ENCODE results near the gene DAD1. TPM values are rescaled to one million over a fixed set of nuclear protein-coding genes. Genes with fewer than 3 reads are reported as not detected.

The DAD1 gene
- total RNA-seq, 1 experiment from 2014 or later, result 162 TPM

- ChIA-PET RAD21 (ENCODE audit: low non-redundant PET in 1 of 2, low total read pairs in 2 of 2, uncharacterized antibody in 2 of 2, unreplicated experiment in 2 of 2) (no interaction called here), CTCF (no interaction called here), POLR2A (no interaction called here)
- Histone ChIP-seq H2AFZ (ENCODE audit: low read depth, low read length, poor library complexity, severe bottlenecking) (no peak overlapping the region), H3K9me3 (ENCODE audit: control insufficient read depth in 1 of 2, insufficient read depth in 1 of 2, low read depth in 1 of 2, low read length in 2 of 2) (no peaks in the 10 kb centered on the region), H3K79me2 (ENCODE audit: insufficient read depth, low read length) (no peaks in the 10 kb centered on the region), H3K27me3 (ENCODE audit: insufficient read depth, low read length) (peaks cover 10% of the 10 kb centered on the region; the same call in 1 of the 2 replicates), H3K4me2 (ENCODE audit: low read length) (no peak overlapping the region), H3K9ac (ENCODE audit: low read length) (no peak overlapping the region), H3K36me3 (ENCODE audit: control insufficient read depth in 1 of 2, insufficient read depth in 2 of 2, low read length in 2 of 2) (no peaks in the 10 kb centered on the region), H3K4me1 (ENCODE audit: control insufficient read depth in 1 of 2, insufficient read depth in 2 of 2, low read length in 2 of 2) (peaks cover 4 to 29% of the 10 kb centered on the region in 2 experiments), H4K20me1 (ENCODE audit: insufficient read depth) (no peaks in the 10 kb centered on the region), H3K9me2 (ENCODE audit: insufficient read depth) (no peaks in the 10 kb centered on the region), H3K4me3 (replicated peaks in 1 of 2; ENCODE audit: low read depth in 1 of 2, low read length in 2 of 2) (no peak overlapping the region), H3K27ac (ENCODE audit: low read depth, low read length) (no peak overlapping the region)
- TF ChIP-seq CTCF (IDR thresholded peaks at IDR 0.05 in 2 of 3, conservative IDR thresholded peaks at IDR 0.05 in 1 of 3; ENCODE audit: borderline replicate concordance in 1 of 3, insufficient read depth in 1 of 3, low read depth in 2 of 3, low read length in 2 of 3) (no peak), RAD21 (IDR thresholded peaks at IDR 0.05; ENCODE audit: low read depth) (no peak), ZFX (IDR thresholded peaks at IDR 0.05) (no peak), YY1 (IDR thresholded peaks at IDR 0.05; ENCODE audit: extremely low read depth, insufficient replicate concordance, low read depth, low read length) (no peak), EZH2phosphoT487 (IDR thresholded peaks at IDR 0.05; ENCODE audit: borderline replicate concordance) (no peak), FOSL1 (IDR thresholded peaks at IDR 0.05; ENCODE audit: low read depth) (no peak), EGR1 (IDR thresholded peaks at IDR 0.05; ENCODE audit: low read depth) (no peak), ZNF274 (IDR thresholded peaks at IDR 0.05; ENCODE audit: low read depth, low read length) (no peak), POLR2AphosphoS5 (IDR thresholded peaks at IDR 0.05; ENCODE audit: low read depth, low read length) (no peak), SP1 (IDR thresholded peaks at IDR 0.05; ENCODE audit: low read depth) (no peak), MAX (IDR thresholded peaks at IDR 0.05) (no peak), CBX3 (IDR thresholded peaks at IDR 0.05; ENCODE audit: low read depth) (no peak), SRF (IDR thresholded peaks at IDR 0.05; ENCODE audit: low read depth) (no peak), CEBPB (IDR thresholded peaks at IDR 0.05; ENCODE audit: low read depth) (no peak), EZH2 (IDR thresholded peaks at IDR 0.05) (no peak), SIN3A (IDR thresholded peaks at IDR 0.05; ENCODE audit: low read depth) (no peak), TCF7L2 (IDR thresholded peaks at IDR 0.05; ENCODE audit: borderline replicate concordance, extremely low read depth, insufficient read depth, insufficient read length) (no peak)
- TF ChIP-seq, protein P1, sequence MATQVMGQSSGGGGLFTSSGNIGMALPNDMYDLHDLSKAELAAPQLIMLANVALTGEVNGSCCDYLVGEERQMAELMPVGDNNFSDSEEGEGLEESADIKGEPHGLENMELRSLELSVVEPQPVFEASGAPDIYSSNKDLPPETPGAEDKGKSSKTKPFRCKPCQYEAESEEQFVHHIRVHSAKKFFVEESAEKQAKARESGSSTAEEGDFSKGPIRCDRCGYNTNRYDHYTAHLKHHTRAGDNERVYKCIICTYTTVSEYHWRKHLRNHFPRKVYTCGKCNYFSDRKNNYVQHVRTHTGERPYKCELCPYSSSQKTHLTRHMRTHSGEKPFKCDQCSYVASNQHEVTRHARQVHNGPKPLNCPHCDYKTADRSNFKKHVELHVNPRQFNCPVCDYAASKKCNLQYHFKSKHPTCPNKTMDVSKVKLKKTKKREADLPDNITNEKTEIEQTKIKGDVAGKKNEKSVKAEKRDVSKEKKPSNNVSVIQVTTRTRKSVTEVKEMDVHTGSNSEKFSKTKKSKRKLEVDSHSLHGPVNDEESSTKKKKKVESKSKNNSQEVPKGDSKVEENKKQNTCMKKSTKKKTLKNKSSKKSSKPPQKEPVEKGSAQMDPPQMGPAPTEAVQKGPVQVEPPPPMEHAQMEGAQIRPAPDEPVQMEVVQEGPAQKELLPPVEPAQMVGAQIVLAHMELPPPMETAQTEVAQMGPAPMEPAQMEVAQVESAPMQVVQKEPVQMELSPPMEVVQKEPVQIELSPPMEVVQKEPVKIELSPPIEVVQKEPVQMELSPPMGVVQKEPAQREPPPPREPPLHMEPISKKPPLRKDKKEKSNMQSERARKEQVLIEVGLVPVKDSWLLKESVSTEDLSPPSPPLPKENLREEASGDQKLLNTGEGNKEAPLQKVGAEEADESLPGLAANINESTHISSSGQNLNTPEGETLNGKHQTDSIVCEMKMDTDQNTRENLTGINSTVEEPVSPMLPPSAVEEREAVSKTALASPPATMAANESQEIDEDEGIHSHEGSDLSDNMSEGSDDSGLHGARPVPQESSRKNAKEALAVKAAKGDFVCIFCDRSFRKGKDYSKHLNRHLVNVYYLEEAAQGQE (IDR thresholded peaks at IDR 0.05; ENCODE audit: low read depth), result no peak
- TF ChIP-seq, protein P2, sequence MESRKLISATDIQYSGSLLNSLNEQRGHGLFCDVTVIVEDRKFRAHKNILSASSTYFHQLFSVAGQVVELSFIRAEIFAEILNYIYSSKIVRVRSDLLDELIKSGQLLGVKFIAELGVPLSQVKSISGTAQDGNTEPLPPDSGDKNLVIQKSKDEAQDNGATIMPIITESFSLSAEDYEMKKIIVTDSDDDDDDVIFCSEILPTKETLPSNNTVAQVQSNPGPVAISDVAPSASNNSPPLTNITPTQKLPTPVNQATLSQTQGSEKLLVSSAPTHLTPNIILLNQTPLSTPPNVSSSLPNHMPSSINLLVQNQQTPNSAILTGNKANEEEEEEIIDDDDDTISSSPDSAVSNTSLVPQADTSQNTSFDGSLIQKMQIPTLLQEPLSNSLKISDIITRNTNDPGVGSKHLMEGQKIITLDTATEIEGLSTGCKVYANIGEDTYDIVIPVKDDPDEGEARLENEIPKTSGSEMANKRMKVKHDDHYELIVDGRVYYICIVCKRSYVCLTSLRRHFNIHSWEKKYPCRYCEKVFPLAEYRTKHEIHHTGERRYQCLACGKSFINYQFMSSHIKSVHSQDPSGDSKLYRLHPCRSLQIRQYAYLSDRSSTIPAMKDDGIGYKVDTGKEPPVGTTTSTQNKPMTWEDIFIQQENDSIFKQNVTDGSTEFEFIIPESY (IDR thresholded peaks at IDR 0.05; ENCODE audit: extremely low read depth, insufficient replicate concordance, low read length), result no peak
- TF ChIP-seq, protein P3, sequence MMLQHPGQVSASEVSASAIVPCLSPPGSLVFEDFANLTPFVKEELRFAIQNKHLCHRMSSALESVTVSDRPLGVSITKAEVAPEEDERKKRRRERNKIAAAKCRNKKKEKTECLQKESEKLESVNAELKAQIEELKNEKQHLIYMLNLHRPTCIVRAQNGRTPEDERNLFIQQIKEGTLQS (IDR thresholded peaks at IDR 0.05), result no peak
- DNase-seq (ENCODE audit: low read depth, low spot score) (no peak), ATAC-seq (no peak)
- intact Hi-C loops (cut with micrococcal nuclease), result no loop called here
- BruUV-seq (replicated peaks), result no TSS peak
Measured at GRCh38 chr14:22596354-22596879, 7.4 kb upstream of the DAD1 start.
